GM12873 (cell line): ENCODE results near the gene MANF.

Source experiments
- CTCF ChIP-seq: IDR thresholded peaks from 2 replicates; pipeline ENCODE4 v1.5.1; 2012; ENCODE audit warnings: low read depth, mild to moderate bottlenecking, moderate library complexity, low read length, control low read depth; ENCODE audit not compliant: insufficient read depth; ENCODE audit errors: missing control alignments

The MANF gene

GRCh38 chr3:51386159-51386851 is 1.2 kb downstream of the MANF start:
- peak; percentile 17 for TF ChIP-seq CTCF

GRCh38 chr3:51386852-51387229 is 1.8 kb downstream of the MANF start:
- no peak for TF ChIP-seq CTCF

GRCh38 chr3:51388286-51389029 is 3.4 kb downstream of the MANF start:
- TF ChIP-seq CTCF, result peak; percentile 33

- peak; percentile 82 for TF ChIP-seq CTCF
Measured at GRCh38 chr3:51389423-51390183, 4.5 kb downstream of the MANF start.

GRCh38 chr3:51390246-51391074 is 5.4 kb downstream of the MANF start:
- no peak for TF ChIP-seq CTCF

GRCh38 chr3:51391075-51391565 is 6.0 kb downstream of the MANF start, which contains the start of gene RBM15B:
Gene RBM15B (plus strand): TSS chr3:51391285. CDS start chr3:51391400, 115 bp downstream.
- TF ChIP-seq CTCF, result peak; percentile 95
